ENCODE results near the gene ROR2.

GRCh38 chr9:91549177-91549576, 400.9 kb downstream of the ROR2 start:
- TF ChIP-seq REST (IDR thresholded peaks at IDR 0.05; ENCODE audit: insufficient read depth in 1 of 2, low read depth in 2 of 2, low read length in 2 of 2), result no peak
- TF ChIP-seq SIN3A (IDR thresholded peaks at IDR 0.05; ENCODE audit: borderline replicate concordance, insufficient read depth, low read length), result no peak
